ENCODE results near the gene CCDC13.
A peak's percentile ranks its signal among the peaks of the same experiment; 100 is the strongest.

CCDC13 gene

GRCh38 chr3:42735615-42736014 lies 37.4 kb downstream of the CCDC13 start:
- no peak for TF ChIP-seq CTCF (IDR thresholded peaks at IDR 0.05; ENCODE audit: low read depth, low read length)
- DNase-seq (ENCODE audit: extremely low read depth, low read depth): no peak

GRCh38 chr3:42735019-42735418 lies 38.0 kb downstream of the CCDC13 start:
- no peak for TF ChIP-seq CTCF (IDR thresholded peaks at IDR 0.05; ENCODE audit: low read depth, low read length)

GRCh38 chr3:42734263-42734860 lies 38.7 kb downstream of the CCDC13 start:
- DNase-seq (ENCODE audit: extremely low read depth, low read depth): no peak
- TF ChIP-seq CTCF (IDR thresholded peaks at IDR 0.05; ENCODE audit: low read depth, low read length): no peak

More at GRCh38 chr3:42735019-42735418, 38.0 kb downstream of the CCDC13 start:
- no peak for DNase-seq (ENCODE audit: extremely low read depth, low read depth)

- TF ChIP-seq CTCF (IDR thresholded peaks at IDR 0.05; ENCODE audit: low read depth, low read length): no peak
- DNase-seq (ENCODE audit: extremely low read depth, low read depth): no peak
Observed at GRCh38 chr3:42733501-42734262, 39.4 kb downstream of the CCDC13 start.

GRCh38 chr3:42732829-42733459 lies 40.1 kb downstream of the CCDC13 start:
- peak; percentile 12 for TF ChIP-seq CTCF (IDR thresholded peaks at IDR 0.05; ENCODE audit: low read depth, low read length)
- DNase-seq (ENCODE audit: extremely low read depth, low read depth): no peak

GRCh38 chr3:42732196-42732828 lies 40.7 kb downstream of the CCDC13 start:
- no peak for TF ChIP-seq CTCF (IDR thresholded peaks at IDR 0.05; ENCODE audit: low read depth, low read length)
- DNase-seq (ENCODE audit: extremely low read depth, low read depth): no peak
